H1 (cell line): ENCODE data around the gene AK5. TPM values are rescaled to one million over a fixed set of nuclear protein-coding genes. Genes with fewer than 3 reads are reported as not detected.

Experiments used
- CTCF ChIA-PET: fragments of 300-600 bp; sonication (Branson Sonifier 250); formaldehyde crosslinking; loops from one replicate; lab custom pipeline; 2021; ENCODE audit not compliant: partially characterized antibody; lab: Charles Lee
- POLR2A ChIA-PET: fragments of 300-600 bp; sonication (Branson Sonifier 250); formaldehyde crosslinking; loops from one replicate; lab custom pipeline; 2021; ENCODE audit warnings: inconsistent platforms; ENCODE audit not compliant: partially characterized antibody; lab: Charles Lee
- DNase-seq, 2 experiments: peaks; one replicate each; pipeline versions ENCODE4 v3.0.0 to v3.0.0-alpha.2; 2010 to 2022; ENCODE audit warnings: low spot score in 2 of 2, low read depth in 1 of 2, mixed read lengths in 1 of 2
- FAIRE-seq: peaks from 2 replicates; lab custom pipeline; 2011; peaks lifted over from hg19 to GRCh38; lab: Jason Lieb, UNC
- H2AFZ ChIP-seq: 2 replicates; pipeline ENCODE4 v1.8.1; 2012; ENCODE audit warnings: low read length, inconsistent platforms
- H2AK5ac ChIP-seq: 2 replicates; pipeline ENCODE4 v1.6.1; 2013; ENCODE audit warnings: low read depth, low read length
- H2BK120ac ChIP-seq: replicated peaks from 2 replicates; pipeline ENCODE3; 2013; ENCODE audit warnings: low read depth, low read length, inconsistent platforms
- H2BK12ac ChIP-seq: 2 replicates; pipeline ENCODE4 v1.6.1; 2013; ENCODE audit warnings: low read depth, low read length
- H2BK15ac ChIP-seq: 2 replicates; pipeline ENCODE4 v1.6.1; 2013; ENCODE audit warnings: low read length
- H2BK20ac ChIP-seq: 2 replicates; pipeline ENCODE4 v1.6.1; 2013; ENCODE audit warnings: low read length
- H2BK5ac ChIP-seq: 2 replicates; pipeline ENCODE4 v1.6.1; 2013; ENCODE audit warnings: low read depth, low read length
- H3K14ac ChIP-seq: 2 replicates; pipeline ENCODE4 v1.6.1; 2013; ENCODE audit warnings: inconsistent platforms; ENCODE audit not compliant: insufficient read length
- H3K18ac ChIP-seq: 2 replicates; pipeline ENCODE4 v1.6.1; 2013; ENCODE audit warnings: low read length; ENCODE audit errors: extremely low read depth
- H3K23ac ChIP-seq: 2 replicates; pipeline ENCODE4 v1.6.1; 2013; ENCODE audit warnings: inconsistent platforms; ENCODE audit not compliant: insufficient read length
- H3K23me2 ChIP-seq: 2 replicates; pipeline ENCODE4 v1.6.1; 2013; ENCODE audit warnings: low read depth, low read length
- H3K27ac ChIP-seq: 2 replicates; pipeline ENCODE4 v1.6.1; 2011; ENCODE audit warnings: low read depth, low read length, inconsistent platforms
- H3K27me3 ChIP-seq, 4 experiments: replicated peaks in 1 of 4; 1 replicate in 1 of 4; 2 replicates in 3 of 4; pipeline versions ENCODE4 v1.6.1 to v1.8.1; 2011 to 2013; ENCODE audit warnings: low read length in 3 of 4, mild to moderate bottlenecking in 3 of 4, inconsistent platforms in 2 of 4, mixed read lengths in 2 of 4, moderate library complexity in 1 of 4; ENCODE audit not compliant: control insufficient read depth in 3 of 4, insufficient read depth in 3 of 4; ENCODE audit errors: extremely low read depth in 1 of 4
- H3K36me3 ChIP-seq, 4 experiments: 2 replicates each; pipeline versions ENCODE4 v1.6.1 to v1.8.1; 2011 to 2013; ENCODE audit warnings: mild to moderate bottlenecking in 4 of 4, low read length in 3 of 4, moderate library complexity in 2 of 4, control low read depth in 1 of 4, inconsistent platforms in 1 of 4; ENCODE audit not compliant: insufficient read depth in 4 of 4, control insufficient read depth in 2 of 4
- H3K4ac ChIP-seq: replicated peaks from 2 replicates; pipeline ENCODE3; 2013; ENCODE audit warnings: low read length, low read depth, mixed read lengths, inconsistent platforms; ENCODE audit not compliant: insufficient read length
- H3K4me1 ChIP-seq, 4 experiments: replicated peaks in 1 of 4; 1 replicate in 1 of 4; 2 replicates in 3 of 4; pipeline versions ENCODE4 v1.6.1 to v1.8.1; 2011 to 2013; ENCODE audit warnings: low read length in 3 of 4, inconsistent platforms in 2 of 4, mixed read lengths in 1 of 4; ENCODE audit not compliant: insufficient read depth in 4 of 4, control insufficient read depth in 3 of 4
- H3K4me2 ChIP-seq, 2 experiments: 2 replicates each; pipeline versions ENCODE4 v1.6.1 to v1.8.1; 2011 to 2013; ENCODE audit warnings: low read depth in 2 of 2, low read length in 2 of 2, control low read depth in 1 of 2, inconsistent platforms in 1 of 2, mild to moderate bottlenecking in 1 of 2; ENCODE audit not compliant: insufficient read depth in 1 of 2
- H3K4me3 ChIP-seq, 4 experiments: fragments of 200-600, 300-600 bp in 1 of 4; sonication (generic), shearing (Covaris generic), sonication (Bioruptor Twin) in 1 of 4; 2 replicates each; pipeline versions ENCODE4 v1.5.1 to v1.8.1; 2011 to 2016; ENCODE audit warnings: low read length in 4 of 4, low read depth in 3 of 4, control low read depth in 2 of 4, inconsistent platforms in 2 of 4, mild to moderate bottlenecking in 2 of 4, mixed read lengths in 1 of 4, moderate library complexity in 1 of 4; ENCODE audit not compliant: insufficient read depth in 2 of 4; ENCODE audit errors: extremely low read depth in 1 of 4
- H3K56ac ChIP-seq: replicated peaks from 2 replicates; pipeline ENCODE3; 2013; ENCODE audit warnings: low read depth, mild to moderate bottlenecking, mixed read lengths, low read length, inconsistent platforms; ENCODE audit not compliant: insufficient read length
- H3K79me1 ChIP-seq: 2 replicates; pipeline ENCODE4 v1.6.1; 2013; ENCODE audit warnings: low read depth, low read length, control low read depth
- H3K79me2 ChIP-seq, 2 experiments: 2 replicates each; pipeline versions ENCODE4 v1.6.1 to v1.8.1; 2012 to 2013; ENCODE audit warnings: low read length in 2 of 2, mild to moderate bottlenecking in 2 of 2, inconsistent platforms in 1 of 2; ENCODE audit not compliant: insufficient read depth in 2 of 2, control insufficient read depth in 1 of 2
- H3K9ac ChIP-seq, 4 experiments: replicated peaks in 1 of 4; 1 replicate in 1 of 4; 2 replicates in 3 of 4; pipeline versions ENCODE4 v1.6.1 to v1.8.1; 2011 to 2013; ENCODE audit warnings: low read depth in 3 of 4, low read length in 3 of 4, control low read depth in 2 of 4, mild to moderate bottlenecking in 2 of 4, moderate library complexity in 2 of 4, inconsistent platforms in 1 of 4; ENCODE audit errors: extremely low read depth in 1 of 4
- H3K9me3 ChIP-seq, 2 experiments: 2 replicates each; pipeline versions ENCODE4 v1.6.1 to v1.8.1; 2012 to 2013; ENCODE audit warnings: mild to moderate bottlenecking in 2 of 2, moderate library complexity in 2 of 2, control low read depth in 1 of 2, inconsistent platforms in 1 of 2, low read depth in 1 of 2, low read length in 1 of 2, mixed read lengths in 1 of 2; ENCODE audit not compliant: insufficient read depth in 2 of 2
- H4K20me1 ChIP-seq, 2 experiments: replicated peaks in 1 of 2; 2 replicates each; pipeline versions ENCODE3 to v1.8.1; 2011 to 2013; ENCODE audit warnings: inconsistent platforms in 2 of 2, low read length in 2 of 2, mild to moderate bottlenecking in 1 of 2; ENCODE audit not compliant: insufficient read depth in 2 of 2, control insufficient read depth in 1 of 2
- H4K5ac ChIP-seq: 2 replicates; pipeline ENCODE4 v1.6.1; 2013; ENCODE audit warnings: low read length, low read depth, mixed read lengths, inconsistent platforms; ENCODE audit not compliant: insufficient read length
- H4K8ac ChIP-seq: 2 replicates; pipeline ENCODE4 v1.8.0; 2013; ENCODE audit warnings: mild to moderate bottlenecking, moderate library complexity, low read length, inconsistent platforms; ENCODE audit not compliant: insufficient read depth; ENCODE audit errors: extremely low read depth
- H4K91ac ChIP-seq: replicated peaks from 2 replicates; pipeline ENCODE3; 2013; ENCODE audit warnings: low read length, mixed read lengths, inconsistent platforms; ENCODE audit not compliant: insufficient read length
- BACH1 ChIP-seq: IDR thresholded peaks from 2 replicates; pipeline ENCODE4 v1.6.1; 2012; ENCODE audit warnings: low read length, improper control_type of control experiment
- BRCA1 ChIP-seq: IDR thresholded peaks from 2 replicates; pipeline ENCODE4 v1.6.1; 2012; ENCODE audit warnings: low read depth, low read length, improper control_type of control experiment
- CBX5 ChIP-seq: fragments of 300-800, 300-1000 bp; sonication (generic); IDR thresholded peaks from 2 replicates; pipeline ENCODE4 v1.7.1; 2016; ENCODE audit warnings: antibody characterized with exemption, low read length, low read depth
- CTCF ChIP-seq, 3 experiments: IDR thresholded peaks; 1 replicate in 2 of 3; 2 replicates in 1 of 3; pipeline versions ENCODE4 v1.5.1 to v1.6.1; 2011; ENCODE audit warnings: low read length in 3 of 3, mild to moderate bottlenecking in 3 of 3, inconsistent platforms in 2 of 3, low read depth in 1 of 3, moderate library complexity in 1 of 3; ENCODE audit not compliant: insufficient read depth in 1 of 3; ENCODE audit errors: control extremely low read depth in 1 of 3
- HDAC2 ChIP-seq, 2 experiments: fragments of 300-600 bp in 1 of 2; sonication (generic) in 1 of 2; IDR thresholded peaks; 2 replicates each; pipeline ENCODE4 v1.6.1; 2011 to 2012; ENCODE audit warnings: low read depth in 2 of 2, low read length in 2 of 2, mild to moderate bottlenecking in 2 of 2, moderate library complexity in 2 of 2, borderline replicate concordance in 1 of 2, inconsistent platforms in 1 of 2
- MAFK ChIP-seq: IDR thresholded peaks from 2 replicates; pipeline ENCODE4 v1.6.1; 2012; ENCODE audit warnings: low read depth, mild to moderate bottlenecking, improper control_type of control experiment, low read length
- SP2 ChIP-seq: IDR thresholded peaks from 2 replicates; pipeline ENCODE4 v1.6.1; 2012; ENCODE audit warnings: mild to moderate bottlenecking, low read length, inconsistent platforms
- TAF1 ChIP-seq: IDR thresholded peaks from 2 replicates; pipeline ENCODE4 v1.6.1; 2011; ENCODE audit warnings: mild to moderate bottlenecking, low read depth, low read length
- TCF12 ChIP-seq: IDR thresholded peaks from 2 replicates; pipeline ENCODE4 v1.6.1; 2011; ENCODE audit warnings: low read depth, mild to moderate bottlenecking, low read length
- YY1 ChIP-seq: IDR thresholded peaks from 2 replicates; pipeline ENCODE4 v1.6.1; 2011; ENCODE audit warnings: low read depth, mild to moderate bottlenecking, low read length
- WGBS, 2 experiments: shearing (Covaris generic) in 1 of 2; methylation state at CpG; one replicate each; pipeline versions ENCODE4 v1.1.6 to v1.1.7; 2013 to 2015; ENCODE audit warnings: low lambda C conversion rate in 2 of 2, mixed read lengths in 2 of 2, inconsistent platforms in 1 of 2, low coverage in 1 of 2, missing lambda C conversion rate in 1 of 2; ENCODE audit not compliant: insufficient replicate concordance in 2 of 2, insufficient coverage in 1 of 2, insufficient read length in 1 of 2; ENCODE audit errors: extremely low coverage in 1 of 2, missing lambda C conversion rate in 1 of 2; 5-methylcytosine and 5-hydroxymethylcytosine counted together
- polyA plus RNA-seq, 7 experiments: library from polyadenylated mRNA; depleted of rRNA in 3 of 7; stranded (reverse) in 5 of 7; unstranded in 2 of 7; fragments of >200 nt in 5 of 7; fragments of 200-250 nt in 2 of 7; gene quantifications; 1 replicate in 5 of 7; 2 replicates in 1 of 7; 4 replicates in 1 of 7; pipeline versions ENCODE4 v1.2.1 to v1.2.3, GENCODE V29; 2011 to 2013; ENCODE audit warnings: missing spikeins in 2 of 7, mixed read lengths in 2 of 7
- total RNA-seq: library from RNA; stranded (reverse); fragmentation: NEBNext Ultra II Directional; extraction: Animal tissue kit (Norgen Biotek cat#: 25700); gene quantifications from 2 replicates; pipeline ENCODE4 v1.2.1, GENCODE V29; 2021

The AK5 gene
- total and polyA plus RNA-seq, 2 of the 8 experiments (the other 6 are each of a cell fraction or from before 2014, with no cell fraction given), result 2.0 to 7.1 TPM

- Histone ChIP-seq H3K56ac (no peak overlapping the region), H3K23ac (no peak overlapping the region), H2BK15ac (no peak overlapping the region), H3K27me3 (no peaks in the 10 kb centered on the region), H3K79me2 (no peaks in the 10 kb centered on the region), H4K5ac (no peak overlapping the region), H3K9me3 (no peaks in the 10 kb centered on the region), H3K4ac (no peak overlapping the region), H3K14ac (no peak overlapping the region), H2BK120ac (no peak overlapping the region), H3K4me1 (no peaks in the 10 kb centered on the region), H2BK12ac (no peak overlapping the region), H3K4me3 (no peak overlapping the region), H3K4me2 (no peak overlapping the region), H3K79me1 (no peaks in the 10 kb centered on the region), H3K27ac (no peak overlapping the region), H4K91ac (no peak overlapping the region), H3K18ac (no peak overlapping the region), H3K9ac (no peak overlapping the region), H3K36me3 (no peaks in the 10 kb centered on the region), H4K20me1 (no peaks in the 10 kb centered on the region), H4K8ac (no peak overlapping the region), H2AK5ac (no peak overlapping the region), H3K23me2 (no peaks in the 10 kb centered on the region), H2BK20ac (no peak overlapping the region), H2BK5ac (no peak overlapping the region), H2AFZ (no peak overlapping the region)
- TF ChIP-seq TCF12 (no peak), TAF1 (no peak), YY1 (no peak), SP2 (no peak), BRCA1 (no peak), CBX5 (no peak), CTCF (IDR thresholded peaks at IDR 0.05; ENCODE audit: control extremely low read depth in 1 of 3, insufficient read depth in 1 of 3, low read depth in 1 of 3, low read length in 3 of 3) (no peak), MAFK (no peak), HDAC2 (IDR thresholded peaks at IDR 0.05; ENCODE audit: borderline replicate concordance in 1 of 2, low read depth in 2 of 2, low read length in 2 of 2) (no peak), BACH1 (no peak)
- WGBS, 2 experiments, result 90% methylated on average over 4 of the region's 4 CpGs; no CpG with 5 or more reads in 1 of the 2 experiments
- ChIA-PET POLR2A (no interaction called here), CTCF (interaction anchor here (1.2 to 2.1 kb wide), 2 partner anchors 142 to 294 kb away, joined by 3 to 4 read pairs; no protein-coding TSS in a partner anchor)
- FAIRE-seq (no peak), DNase-seq (no peak)
These were observed 186.6 kb downstream of the AK5 start for GRCh38 chr1:77468257-77468948.
